C1 segment of cervical spinal cord (tissue), 14 donors: Measurements from ENCODE around the gene PSME1.

Source experiments
- DNase-seq, 14 donors: peaks; one replicate each; lab custom pipeline; 2025; lab: John Stamatoyannopoulos, UW

PSME1 gene

GRCh38 chr14:24135834-24136683, at the start of gene PSME1:
TSS of gene PSME1 (plus strand) at chr14:24136194. CDS start at chr14:24136263, 69 bp downstream.
- peak; percentile 29 to 94 (median 88) for DNase-seq

DNA sequence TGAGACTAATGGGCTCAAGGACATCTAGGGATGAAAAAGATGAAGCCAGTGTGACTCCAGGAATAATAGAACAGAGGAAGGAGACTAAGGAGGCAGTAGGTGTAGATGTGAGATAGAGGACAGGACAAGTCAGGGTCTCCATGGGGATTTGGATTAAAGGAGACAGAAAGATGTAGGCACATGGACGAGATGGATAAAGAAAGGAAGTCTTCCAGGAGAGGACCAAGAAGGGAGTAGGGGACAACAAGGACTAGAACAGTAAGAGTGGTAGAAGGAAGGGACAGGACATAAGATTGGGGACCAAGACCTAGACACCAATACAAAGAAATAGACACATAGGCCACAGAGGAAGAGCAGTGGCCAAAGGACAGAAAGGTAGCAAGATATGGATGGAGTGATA, 49.0 kb upstream of the PSME1 start:
- no peak for DNase-seq

DNA sequence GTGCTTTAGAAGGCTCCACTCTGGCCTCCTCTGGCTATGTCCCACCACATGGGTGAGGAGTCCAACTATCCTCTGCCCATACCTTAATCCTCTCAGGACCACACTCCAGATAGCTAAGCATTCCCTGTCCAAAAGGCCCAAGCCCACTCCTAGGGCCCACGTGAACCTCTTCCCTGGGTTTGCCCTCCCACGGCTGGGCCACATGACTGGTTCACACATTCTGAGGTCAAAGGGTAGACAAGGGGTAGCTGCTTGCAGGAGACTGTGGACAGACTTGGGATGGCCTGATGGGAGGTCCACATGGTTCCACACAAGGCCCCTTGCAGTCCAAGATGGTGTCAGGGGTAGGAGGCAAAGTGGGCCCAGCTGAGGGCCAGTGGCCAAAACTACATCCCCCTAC, 47.9 kb upstream of the PSME1 start:
- no peak for DNase-seq

DNA sequence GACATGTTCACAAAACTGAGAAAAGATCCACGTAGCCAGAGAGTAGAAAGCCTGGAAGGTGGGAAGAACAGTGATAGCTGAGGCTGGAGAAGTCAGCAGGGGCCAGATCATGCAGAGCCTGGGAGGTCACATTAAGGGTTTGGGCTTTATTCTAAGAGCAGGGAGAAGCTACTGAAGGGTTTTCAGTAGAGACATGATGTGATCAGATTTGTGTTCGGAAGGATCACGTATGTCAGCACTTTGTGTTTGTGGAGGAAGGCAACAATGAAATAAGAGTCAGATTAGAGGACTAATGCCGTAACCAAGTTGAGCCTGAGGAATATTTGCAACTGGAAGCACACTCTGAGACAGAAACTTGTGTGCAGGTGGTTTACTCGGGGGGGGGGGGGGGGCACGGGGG, 46.1 kb upstream of the PSME1 start:
- DNase-seq: no peak

- DNase-seq: no peak
Observed at GRCh38 chr14:24092110-24092504, 43.9 kb upstream of the PSME1 start.

DNA sequence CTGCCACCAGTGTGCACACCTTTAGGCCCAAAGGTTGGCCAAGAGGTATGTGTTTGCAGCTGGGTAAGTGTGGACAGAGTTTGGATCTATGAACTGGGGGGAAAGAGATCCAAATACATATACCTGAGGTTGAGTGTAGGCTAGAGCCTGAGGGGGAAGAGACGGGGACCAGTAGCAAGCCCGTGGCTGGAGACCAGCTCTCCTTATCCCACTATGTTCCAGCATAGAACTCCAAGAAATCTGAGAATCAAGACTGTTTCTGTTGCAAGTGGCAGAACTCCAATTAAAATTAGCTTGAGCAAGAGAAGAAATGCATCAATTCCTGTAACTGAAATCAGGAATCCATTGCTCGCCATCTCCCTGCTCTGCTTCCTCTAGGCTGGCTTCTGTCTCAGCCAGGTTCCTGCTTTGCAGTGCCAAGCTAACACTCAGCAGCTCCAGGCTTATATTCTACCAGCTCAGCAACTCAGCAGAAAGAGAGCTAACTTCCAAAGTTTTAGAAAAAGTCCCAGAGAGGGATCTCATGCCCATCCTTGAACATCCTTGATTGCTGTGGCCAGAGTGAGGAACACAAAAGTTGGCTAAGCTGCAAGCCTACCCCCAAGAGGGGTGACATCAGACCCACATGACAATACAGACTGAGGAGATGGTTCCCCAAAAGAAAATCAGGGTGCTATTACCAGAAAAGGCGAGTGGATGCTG, 43.3 kb upstream of the PSME1 start:
- DNase-seq: no peak

DNA sequence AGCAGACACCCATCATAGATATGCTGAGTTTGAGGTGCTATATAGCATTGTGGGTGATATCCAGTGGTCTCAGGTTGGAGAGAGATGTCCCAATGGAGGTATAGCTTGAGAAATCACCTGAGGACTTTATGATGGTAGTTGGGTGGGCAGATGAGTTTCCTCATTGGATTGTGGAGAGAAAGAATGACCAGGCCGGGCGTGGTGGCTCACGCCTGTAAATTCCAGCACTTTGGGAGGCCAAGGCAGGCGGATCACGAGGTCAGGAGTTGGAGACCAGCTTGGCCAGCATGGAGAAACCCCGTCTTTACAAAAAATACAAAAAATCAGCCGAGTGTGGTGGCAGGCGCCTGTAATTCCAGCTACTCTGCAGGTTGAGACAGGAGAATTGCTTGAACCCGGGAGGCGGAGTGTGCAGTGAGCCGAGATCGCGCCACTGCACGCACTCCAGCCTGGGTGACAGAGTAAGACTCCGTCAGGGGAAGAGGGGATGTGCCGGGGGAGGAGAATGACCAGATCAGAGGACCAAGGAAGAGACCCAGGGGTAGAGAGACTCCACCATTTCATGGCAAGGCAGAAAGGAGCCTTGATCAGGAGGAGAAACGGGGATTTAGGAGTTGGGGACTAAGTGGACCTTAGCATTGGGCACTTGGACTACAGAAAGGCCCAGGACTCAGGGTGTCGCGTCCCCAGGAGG, 42.6 kb upstream of the PSME1 start:
- DNase-seq: no peak

GRCh38 chr14:24093901-24094840, 41.8 kb upstream of the PSME1 start, which contains the start of gene PCK2:
TSS of gene PCK2 (plus strand) at chr14:24094311. CDS start at chr14:24094406, 95 bp downstream.
- peak in 13 of 14 donors; percentile 48 to 85 (median 71) for DNase-seq

GRCh38 chr14:24094841-24095270, 41.1 kb upstream of the PSME1 start:
- DNase-seq: peak in 3 of 14 donors; percentile 30 to 52 (median 41)

DNA sequence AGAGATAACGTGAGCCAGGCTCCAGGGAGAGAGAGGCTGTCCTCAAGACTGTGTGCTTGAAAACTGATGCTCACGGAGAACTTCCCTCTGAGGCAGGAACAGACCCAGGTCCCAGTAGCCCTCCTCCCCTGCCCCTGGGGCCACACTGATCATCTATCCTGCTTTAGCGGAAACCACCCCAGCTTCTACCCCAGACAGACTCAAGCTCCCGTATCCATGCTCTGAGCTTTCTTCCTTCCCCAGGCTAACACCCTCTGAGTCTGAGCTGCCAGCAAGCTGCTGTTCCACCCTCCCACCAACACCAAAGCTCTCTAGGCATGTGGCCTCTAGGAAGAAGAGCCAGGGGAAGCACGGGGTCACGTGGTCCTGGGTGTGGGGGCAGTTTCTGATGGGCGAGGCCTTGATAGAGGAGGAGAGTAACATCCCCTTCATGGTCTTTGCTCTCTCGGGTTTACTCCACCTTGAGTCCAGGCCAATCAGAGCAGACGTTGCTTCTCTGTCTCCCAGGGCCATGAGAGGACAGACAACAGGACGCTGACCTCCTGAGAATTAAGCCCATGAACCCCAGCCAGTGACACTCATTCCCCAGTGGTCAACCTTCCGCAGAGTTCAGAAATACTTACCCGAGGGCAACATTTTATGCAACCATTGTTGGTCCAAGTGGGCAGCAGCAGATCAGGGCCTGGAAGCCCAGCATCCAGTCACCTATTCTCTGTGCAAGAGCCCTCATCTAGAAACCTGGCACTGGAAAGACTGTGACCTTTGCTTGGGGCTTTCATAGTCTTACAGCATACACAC, 40.5 kb upstream of the PSME1 start:
- DNase-seq: peak in 6 of 14 donors; percentile 14 to 47 (median 34)

- DNase-seq: no peak
Observed at GRCh38 chr14:24096545-24097181, 39.3 kb upstream of the PSME1 start.

GRCh38 chr14:24098229-24098926, 37.6 kb upstream of the PSME1 start:
- no peak for DNase-seq

- DNase-seq: peak in 6 of 14 donors; percentile 5 to 31 (median 16)
Observed at GRCh38 chr14:24098927-24099813, 36.8 kb upstream of the PSME1 start.

- DNase-seq: no peak
Observed at GRCh38 chr14:24100197-24100981, 35.6 kb upstream of the PSME1 start.

- no peak for DNase-seq
Observed at GRCh38 chr14:24100982-24101494, 35.0 kb upstream of the PSME1 start.

DNA sequence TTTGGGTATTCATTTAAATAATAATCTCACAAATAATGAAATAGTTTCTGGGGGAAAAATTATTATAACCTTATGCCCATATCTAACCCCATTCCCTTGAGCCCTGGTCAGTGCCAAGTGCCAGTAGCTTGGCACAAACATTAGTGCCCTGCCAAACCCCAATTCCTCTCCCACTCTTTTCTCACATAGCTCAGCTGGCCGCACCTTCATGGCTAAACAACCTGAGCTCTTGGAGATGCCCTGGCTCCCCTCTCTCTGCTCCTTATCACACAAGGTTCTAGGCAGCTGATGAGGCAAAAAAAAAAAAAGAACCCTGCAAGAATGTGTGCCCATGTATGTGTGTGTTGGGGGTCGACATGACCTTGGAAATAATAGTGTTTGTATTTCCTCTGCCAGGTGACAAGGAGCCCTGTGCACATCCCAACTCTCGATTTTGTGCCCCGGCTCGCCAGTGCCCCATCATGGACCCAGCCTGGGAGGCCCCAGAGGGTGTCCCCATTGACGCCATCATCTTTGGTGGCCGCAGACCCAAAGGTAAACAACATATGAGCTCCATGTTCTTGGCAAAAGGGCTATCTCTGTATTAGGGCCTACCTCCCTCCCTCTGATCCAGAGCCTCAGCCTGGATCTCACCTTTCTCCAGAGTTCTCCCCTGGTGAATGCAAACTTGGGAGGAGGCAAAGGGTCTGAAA, 33.5 kb upstream of the PSME1 start:
- DNase-seq: no peak
